GM18868 (cell line): ENCODE data around the gene PIGZ.
A peak's percentile ranks its signal among the peaks of the same experiment; 100 is the strongest.

Experiments
- ATAC-seq: cut with Tn5 transposase; IDR thresholded peaks from one replicate; pipeline ENCODE4 v1.9.1; 2021; ENCODE audit warnings: mild to moderate bottlenecking, moderate library complexity; ENCODE audit not compliant: unreplicated experiment

The PIGZ gene, protein sequence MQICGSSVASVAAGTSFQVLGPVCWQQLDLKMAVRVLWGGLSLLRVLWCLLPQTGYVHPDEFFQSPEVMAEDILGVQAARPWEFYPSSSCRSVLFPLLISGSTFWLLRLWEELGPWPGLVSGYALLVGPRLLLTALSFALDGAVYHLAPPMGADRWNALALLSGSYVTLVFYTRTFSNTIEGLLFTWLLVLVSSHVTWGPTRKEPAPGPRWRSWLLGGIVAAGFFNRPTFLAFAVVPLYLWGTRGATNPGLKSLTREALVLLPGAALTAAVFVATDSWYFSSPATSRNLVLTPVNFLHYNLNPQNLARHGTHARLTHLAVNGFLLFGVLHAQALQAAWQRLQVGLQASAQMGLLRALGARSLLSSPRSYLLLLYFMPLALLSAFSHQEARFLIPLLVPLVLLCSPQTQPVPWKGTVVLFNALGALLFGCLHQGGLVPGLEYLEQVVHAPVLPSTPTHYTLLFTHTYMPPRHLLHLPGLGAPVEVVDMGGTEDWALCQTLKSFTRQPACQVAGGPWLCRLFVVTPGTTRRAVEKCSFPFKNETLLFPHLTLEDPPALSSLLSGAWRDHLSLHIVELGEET

DNA sequence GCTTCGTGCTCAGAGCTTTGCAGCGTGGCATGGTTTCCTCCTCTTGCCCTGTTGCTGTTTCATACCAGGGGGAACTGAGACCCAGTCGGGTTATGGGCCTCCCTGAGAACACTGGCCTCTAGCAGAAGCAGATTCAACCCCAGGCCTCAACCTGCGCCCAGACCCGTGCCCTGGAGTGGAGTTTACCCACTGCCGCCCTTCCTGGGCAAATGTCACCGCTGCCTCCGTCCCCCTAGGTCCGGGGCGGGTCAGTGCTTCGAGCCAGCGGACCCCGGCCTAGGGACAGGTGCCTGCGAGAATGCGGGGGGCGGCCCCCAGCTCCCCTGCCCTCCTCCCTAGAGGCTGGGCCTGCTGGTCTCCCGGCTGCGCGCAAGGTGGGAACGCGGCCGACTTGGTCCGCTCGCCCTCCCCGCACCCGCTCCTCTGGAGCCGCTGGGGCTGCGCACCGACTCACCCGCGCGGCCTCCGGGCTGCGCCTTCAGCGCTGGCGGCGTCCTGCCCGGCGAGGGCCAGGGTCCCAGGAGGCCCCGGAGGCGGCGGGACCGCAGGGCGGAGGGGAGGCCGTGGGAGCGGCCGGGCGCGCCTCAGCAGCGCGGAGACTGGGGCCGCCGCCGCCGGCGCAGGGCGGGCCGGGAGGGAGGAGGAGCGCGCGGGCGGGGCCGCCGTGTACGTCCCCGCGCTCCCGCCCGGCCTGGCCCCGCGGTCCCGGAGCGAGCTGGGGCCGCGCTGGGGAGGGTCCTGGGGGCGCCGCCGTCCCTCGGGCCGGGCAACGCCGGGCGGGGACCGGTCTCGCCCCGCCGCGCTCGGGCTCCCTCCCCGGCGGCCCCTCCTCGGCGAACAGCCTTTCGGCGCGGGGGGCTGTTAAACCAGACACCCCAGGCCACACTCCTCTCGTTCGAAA lies at the start of gene PIGZ:
TSS of gene PIGZ (minus strand) at position 601 of the 901 bp plus-strand sequence. CDS start 16,802 bp downstream, outside the sequence.
- ATAC-seq, result peak; percentile 62

DNA sequence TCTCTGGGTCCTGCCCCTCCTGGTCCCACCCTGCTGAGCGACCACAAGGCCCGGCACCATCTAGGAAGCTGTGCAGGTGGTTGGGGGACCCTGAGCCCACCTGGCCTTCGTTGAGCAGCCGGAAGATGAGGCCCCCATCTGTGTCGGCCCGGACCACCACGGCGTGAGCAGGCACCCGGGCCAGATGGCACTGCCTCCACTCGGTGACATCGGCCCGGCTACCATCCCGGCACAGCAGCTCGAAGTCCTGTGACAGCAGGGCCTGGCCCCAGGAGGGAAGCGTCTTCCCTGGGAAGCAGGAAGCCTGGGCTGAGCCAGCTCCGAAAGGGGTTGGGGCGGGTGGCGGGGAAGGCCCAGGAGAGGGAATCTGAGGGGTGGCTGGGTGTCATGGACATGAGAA lies 48.4 kb upstream of the PIGZ start:
- ATAC-seq, result no peak

- no peak for ATAC-seq
Measured at GRCh38 chr3:197015790-197016736, 47.4 kb upstream of the PIGZ start.

- no peak for ATAC-seq
Measured at GRCh38 chr3:197014942-197015575, 46.4 kb upstream of the PIGZ start.

- ATAC-seq, result no peak
Measured at GRCh38 chr3:197014024-197014423, 45.4 kb upstream of the PIGZ start.

DNA sequence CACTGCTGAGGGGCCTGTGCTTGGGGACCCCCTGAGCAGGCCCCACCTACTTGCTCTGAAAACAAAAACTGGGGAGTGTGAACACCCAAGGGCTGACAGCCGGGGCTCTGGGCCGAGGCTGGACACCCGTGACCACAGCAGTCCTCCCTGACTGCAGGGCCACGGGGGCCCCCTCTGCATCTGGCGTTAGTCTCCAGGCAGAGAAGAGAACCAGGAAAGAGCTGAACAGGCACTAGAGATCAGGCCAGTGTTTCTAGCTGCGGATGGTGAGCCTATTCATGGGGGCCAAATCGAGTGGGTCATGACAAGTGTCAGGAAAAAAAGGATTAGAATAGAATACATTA lies 43.9 kb upstream of the PIGZ start:
- ATAC-seq, result no peak

GRCh38 chr3:197011780-197012539 lies 43.3 kb upstream of the PIGZ start:
- ATAC-seq, result no peak

GRCh38 chr3:197010556-197011351 lies 42.1 kb upstream of the PIGZ start:
- ATAC-seq, result no peak

DNA sequence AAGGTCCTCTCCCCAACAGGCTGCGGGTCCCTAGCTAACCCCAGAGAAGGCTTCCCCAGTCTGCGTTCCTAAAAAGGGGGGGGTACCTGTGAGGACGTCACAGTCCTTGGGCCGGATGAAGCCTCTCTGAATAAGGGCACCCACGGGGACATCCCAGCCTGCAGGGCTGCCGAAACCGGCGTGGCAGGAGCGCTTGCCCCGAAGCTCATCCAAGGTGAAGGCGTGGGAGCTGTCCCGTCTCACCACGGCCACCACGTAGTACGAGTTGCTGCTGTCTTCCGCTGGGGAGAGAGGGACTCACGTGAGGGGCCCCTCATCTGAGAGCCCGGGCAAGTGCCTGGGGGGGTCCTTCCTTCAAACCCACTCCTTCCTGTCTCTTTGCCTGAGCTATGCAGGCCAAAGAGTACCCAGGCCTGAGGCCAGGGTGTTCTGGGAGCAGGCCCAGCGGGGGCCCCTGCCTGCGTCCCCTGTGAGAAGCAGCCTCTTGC lies 40.9 kb upstream of the PIGZ start:
- ATAC-seq, result no peak

GRCh38 chr3:197008436-197009209 lies 40.0 kb upstream of the PIGZ start:
- ATAC-seq, result no peak

GRCh38 chr3:197007953-197008352 lies 39.3 kb upstream of the PIGZ start:
- ATAC-seq, result no peak

- no peak for ATAC-seq
Measured at GRCh38 chr3:197007296-197007940, 38.8 kb upstream of the PIGZ start.

- no peak for ATAC-seq
Measured at GRCh38 chr3:197006860-197007259, 38.2 kb upstream of the PIGZ start.

- ATAC-seq, result no peak
Measured at GRCh38 chr3:197006446-197006845, 37.8 kb upstream of the PIGZ start.

DNA sequence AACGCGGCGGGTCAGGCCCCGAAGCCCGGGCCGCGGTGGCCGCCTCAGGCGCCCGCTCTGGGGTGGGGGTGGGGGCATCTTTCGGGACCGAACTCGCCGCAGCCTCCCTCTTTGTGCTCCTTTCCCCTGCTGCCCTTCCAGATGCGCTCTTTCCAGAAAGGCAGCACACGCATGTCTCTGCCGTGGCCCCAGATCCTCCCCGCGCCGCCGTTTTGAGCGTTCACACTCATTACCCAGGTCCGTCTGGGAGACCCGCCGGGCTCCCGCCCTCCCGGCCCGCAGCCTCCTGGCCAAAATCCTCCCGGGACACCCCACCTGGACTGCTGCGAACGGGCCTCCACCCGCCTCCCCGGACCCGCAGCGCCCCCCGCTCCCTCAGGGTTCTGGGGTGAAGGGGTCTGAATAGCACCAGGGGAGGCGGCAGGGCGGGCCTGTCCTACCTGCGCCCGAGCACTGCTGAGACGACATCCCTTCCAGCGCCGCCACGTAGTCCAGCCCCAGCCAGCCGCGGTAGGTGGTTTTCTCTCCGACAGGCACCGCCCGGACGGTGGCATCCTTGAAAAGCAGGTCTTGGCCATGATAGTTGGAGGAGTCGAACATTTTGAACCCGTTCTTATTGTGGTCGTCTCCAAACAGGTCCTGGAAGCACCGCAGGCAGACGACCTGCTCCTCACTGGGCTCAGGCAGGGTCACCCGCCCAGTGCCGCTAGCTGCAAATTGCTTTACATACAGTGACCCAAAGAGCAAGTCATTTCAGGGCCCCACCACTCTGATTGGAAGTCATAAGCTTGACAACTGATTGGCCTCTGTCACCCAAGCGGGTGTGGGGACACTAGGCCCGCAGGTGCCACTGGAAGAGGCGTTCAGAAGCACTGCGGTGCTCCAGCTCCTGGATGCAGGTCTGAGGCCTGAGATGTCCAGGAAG lies 35.1 kb upstream of the PIGZ start:
- ATAC-seq, result no peak
